Fibroblast of lung (primary cell): ENCODE data around the gene SCN8A. TPM values are rescaled to one million over a fixed set of nuclear protein-coding genes. Genes with fewer than 3 reads are reported as not detected.

Experiments used
- DNase-seq, 2 donors: peaks; one replicate each; pipeline versions ENCODE4 v3.0.0 to v3.0.0-alpha.2; 2010; ENCODE audit warnings: low read depth in 2 of 2
- H2AFZ ChIP-seq: 2 replicates; pipeline ENCODE4 v1.5.1; 2012; ENCODE audit warnings: low read length, control low read depth, inconsistent platforms
- H3K27ac ChIP-seq: 2 replicates; pipeline ENCODE4 v1.5.1; 2011; ENCODE audit warnings: low read length, control low read depth; ENCODE audit not compliant: insufficient read depth
- H3K27me3 ChIP-seq: 2 replicates; pipeline ENCODE4 v1.5.1; 2011; ENCODE audit warnings: mild to moderate bottlenecking, low read length; ENCODE audit not compliant: control insufficient read depth, insufficient read depth
- H3K36me3 ChIP-seq: 2 replicates; pipeline ENCODE4 v1.5.1; 2011; ENCODE audit warnings: low read length; ENCODE audit not compliant: control insufficient read depth, insufficient read depth
- H3K4me1 ChIP-seq: 2 replicates; pipeline ENCODE4 v1.5.1; 2011; ENCODE audit warnings: low read length; ENCODE audit not compliant: control insufficient read depth, insufficient read depth; ENCODE audit errors: extremely low read depth
- H3K4me2 ChIP-seq: 2 replicates; pipeline ENCODE4 v1.5.1; 2011; ENCODE audit warnings: low read length, control low read depth; ENCODE audit not compliant: insufficient read depth; ENCODE audit errors: extremely low read depth
- H3K4me3 ChIP-seq, 4 experiments: fragments of 200-600 bp in 1 of 4; sonication (generic) in 1 of 4; replicated peaks in 1 of 4; 2 replicates each; pipeline ENCODE4 v1.5.1; 2011 to 2016; ENCODE audit warnings: low read length in 4 of 4, low read depth in 3 of 4, mild to moderate bottlenecking in 3 of 4, control low read depth in 2 of 4, inconsistent platforms in 1 of 4, mixed read lengths in 1 of 4; ENCODE audit not compliant: insufficient read depth in 1 of 4; ENCODE audit errors: control extremely low read depth in 1 of 4
- H3K79me2 ChIP-seq: 2 replicates; pipeline ENCODE4 v1.5.1; 2012; ENCODE audit warnings: mild to moderate bottlenecking, low read length, inconsistent platforms; ENCODE audit not compliant: control insufficient read depth, insufficient read depth
- H3K9ac ChIP-seq: 2 replicates; pipeline ENCODE4 v1.5.1; 2011; ENCODE audit warnings: mild to moderate bottlenecking, low read length, control low read depth; ENCODE audit not compliant: insufficient read depth
- H3K9me3 ChIP-seq: 2 replicates; pipeline ENCODE4 v1.5.1; 2012; ENCODE audit warnings: low read depth, low read length; ENCODE audit not compliant: control insufficient read depth, insufficient read depth
- H4K20me1 ChIP-seq: 2 replicates; pipeline ENCODE4 v1.5.1; 2011; ENCODE audit warnings: low read length; ENCODE audit not compliant: control insufficient read depth, insufficient read depth; ENCODE audit errors: extremely low read depth
- EZH2 ChIP-seq: IDR thresholded peaks from 2 replicates; pipeline ENCODE4 v1.5.1; 2012; ENCODE audit warnings: low read length, control low read depth, mild to moderate bottlenecking; ENCODE audit errors: missing control alignments
- polyA plus RNA-seq, 2 donors: library from polyadenylated mRNA; depleted of rRNA in 1 of 2; stranded (reverse) in 1 of 2; unstranded in 1 of 2; fragments of >200 nt; gene quantifications; 2 replicates each; pipeline ENCODE4 v1.2.1, GENCODE V29; 2011 to 2012; ENCODE audit warnings: missing spikeins in 1 of 2
- total RNA-seq: library from RNA; depleted of rRNA; stranded (reverse); fragments of >200 nt; gene quantifications from 2 replicates; pipeline ENCODE4 v1.2.1, GENCODE V29; 2014
- TF ChIP-seq, protein P1 (sequence below), 2 donors: IDR thresholded peaks in 1 of 2; conservative IDR thresholded peaks in 1 of 2; 1 replicate in 1 of 2; 2 replicates in 1 of 2; pipeline ENCODE4 v1.5.1; 2011 to 2012; ENCODE audit warnings: low read length in 2 of 2, control low read depth in 1 of 2, inconsistent platforms in 1 of 2, low read depth in 1 of 2, mild to moderate bottlenecking in 1 of 2

Gene SCN8A
- total and polyA plus RNA-seq, 2 donors (not counting 1 experiment from before 2014, with no cell fraction given) = 12.8 to 27.2 TPM

DNA sequence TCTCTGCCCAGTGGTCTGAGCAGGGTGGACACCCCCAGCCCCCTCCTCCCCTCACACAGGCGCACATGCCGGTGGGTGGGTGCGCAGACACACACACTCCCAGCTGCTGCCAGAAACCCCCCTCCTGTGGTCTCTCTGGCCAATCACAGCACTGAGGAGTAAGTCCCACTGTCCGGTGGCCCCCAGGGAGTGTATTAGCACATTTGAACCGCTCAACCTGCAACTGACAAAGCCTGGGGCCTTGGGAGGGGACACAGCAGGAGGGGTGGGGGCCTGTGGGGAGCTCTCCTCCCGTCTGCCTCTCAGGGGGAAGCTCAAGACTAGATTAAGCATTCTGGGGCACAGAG is 245.8 kb downstream of the SCN8A start:
- Histone ChIP-seq H3K4me2 (no peak overlapping the region), H3K9me3 (no peaks in the 10 kb centered on the region), H3K27ac (no peak overlapping the region), H3K36me3 (no peaks in the 10 kb centered on the region), H2AFZ (no peak overlapping the region), H3K9ac (no peak overlapping the region), H4K20me1 (no peaks in the 10 kb centered on the region), H3K79me2 (no peaks in the 10 kb centered on the region), H3K4me3 (no peak overlapping the region), H3K4me1 (no peaks in the 10 kb centered on the region), H3K27me3 (peaks cover 48% of the 10 kb centered on the region)
- TF ChIP-seq, protein P1, sequence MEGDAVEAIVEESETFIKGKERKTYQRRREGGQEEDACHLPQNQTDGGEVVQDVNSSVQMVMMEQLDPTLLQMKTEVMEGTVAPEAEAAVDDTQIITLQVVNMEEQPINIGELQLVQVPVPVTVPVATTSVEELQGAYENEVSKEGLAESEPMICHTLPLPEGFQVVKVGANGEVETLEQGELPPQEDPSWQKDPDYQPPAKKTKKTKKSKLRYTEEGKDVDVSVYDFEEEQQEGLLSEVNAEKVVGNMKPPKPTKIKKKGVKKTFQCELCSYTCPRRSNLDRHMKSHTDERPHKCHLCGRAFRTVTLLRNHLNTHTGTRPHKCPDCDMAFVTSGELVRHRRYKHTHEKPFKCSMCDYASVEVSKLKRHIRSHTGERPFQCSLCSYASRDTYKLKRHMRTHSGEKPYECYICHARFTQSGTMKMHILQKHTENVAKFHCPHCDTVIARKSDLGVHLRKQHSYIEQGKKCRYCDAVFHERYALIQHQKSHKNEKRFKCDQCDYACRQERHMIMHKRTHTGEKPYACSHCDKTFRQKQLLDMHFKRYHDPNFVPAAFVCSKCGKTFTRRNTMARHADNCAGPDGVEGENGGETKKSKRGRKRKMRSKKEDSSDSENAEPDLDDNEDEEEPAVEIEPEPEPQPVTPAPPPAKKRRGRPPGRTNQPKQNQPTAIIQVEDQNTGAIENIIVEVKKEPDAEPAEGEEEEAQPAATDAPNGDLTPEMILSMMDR (conservative IDR thresholded peaks at IDR 0.05 in 1 of 2, IDR thresholded peaks at IDR 0.05 in 1 of 2; ENCODE audit: low read depth in 1 of 2, low read length in 2 of 2) = no peak
- TF ChIP-seq EZH2 = no peak
- DNase-seq = no peak

DNA sequence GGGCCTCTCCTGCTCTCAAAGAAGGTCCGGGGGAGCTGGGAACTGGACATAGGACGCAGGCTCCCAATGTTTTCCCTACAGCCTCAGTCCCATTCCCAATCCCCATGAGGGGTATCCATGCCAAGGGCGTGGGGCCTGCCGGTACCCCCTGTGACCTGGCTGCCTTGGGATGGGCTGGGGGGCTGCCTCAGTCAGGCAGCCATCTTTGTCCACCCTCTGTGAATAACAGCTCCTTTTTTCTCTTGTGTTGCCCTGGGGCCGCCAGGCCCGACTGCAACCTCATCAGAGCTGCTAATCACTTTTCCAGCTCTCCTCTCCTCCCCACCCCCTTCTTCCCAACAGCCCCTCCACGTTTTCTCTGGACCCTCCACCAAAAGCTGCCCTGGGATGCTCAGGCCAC is 246.3 kb downstream of the SCN8A start:
- Histone ChIP-seq H3K4me1 (no peaks in the 10 kb centered on the region), H3K4me3 (no peak overlapping the region), H3K36me3 (no peaks in the 10 kb centered on the region), H4K20me1 (no peaks in the 10 kb centered on the region), H3K27ac (no peak overlapping the region), H3K79me2 (no peaks in the 10 kb centered on the region), H3K9me3 (no peaks in the 10 kb centered on the region), H3K4me2 (no peak overlapping the region), H2AFZ (no peak overlapping the region), H3K9ac (no peak overlapping the region), H3K27me3 (peaks cover 47% of the 10 kb centered on the region)
- DNase-seq = no peak
- no peak for TF ChIP-seq EZH2
- TF ChIP-seq, protein P1 (conservative IDR thresholded peaks at IDR 0.05 in 1 of 2, IDR thresholded peaks at IDR 0.05 in 1 of 2; ENCODE audit: low read depth in 1 of 2, low read length in 2 of 2) = no peak

DNA sequence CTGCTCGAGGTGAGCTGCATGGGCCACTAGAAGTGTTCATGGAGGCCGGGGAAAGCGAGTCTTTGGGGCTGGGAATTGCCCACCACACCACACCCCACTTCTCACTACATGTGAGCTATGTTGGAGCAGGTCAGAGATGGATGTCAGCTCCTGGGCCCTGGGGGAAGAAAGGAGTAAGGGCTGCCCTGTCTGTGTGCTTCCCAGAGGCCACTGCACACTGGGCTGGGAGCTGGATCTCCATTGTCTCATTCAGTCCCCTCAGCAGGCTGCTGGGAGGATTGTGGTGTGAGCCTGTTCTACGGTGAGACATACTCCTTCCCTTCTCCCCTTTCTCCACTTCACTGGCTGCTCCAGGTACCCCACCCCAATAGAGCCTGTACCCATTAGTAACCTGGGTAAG is 247.0 kb downstream of the SCN8A start:
- no peak overlapping the region for H3K27ac ChIP-seq
- no peak overlapping the region for H2AFZ ChIP-seq
- peaks cover 47% of the 10 kb centered on the region for H3K27me3 ChIP-seq
- no peaks in the 10 kb centered on the region for H3K79me2 ChIP-seq
- H3K9ac ChIP-seq = no peak overlapping the region
- H3K9me3 ChIP-seq = no peaks in the 10 kb centered on the region
- H3K36me3 ChIP-seq = no peaks in the 10 kb centered on the region
- H3K4me2 ChIP-seq = no peak overlapping the region
- DNase-seq = no peak
- H4K20me1 ChIP-seq = no peaks in the 10 kb centered on the region
- no peak overlapping the region for H3K4me3 ChIP-seq
- no peak for TF ChIP-seq EZH2
- TF ChIP-seq, protein P1 (conservative IDR thresholded peaks at IDR 0.05 in 1 of 2, IDR thresholded peaks at IDR 0.05 in 1 of 2; ENCODE audit: low read depth in 1 of 2, low read length in 2 of 2) = no peak
- no peaks in the 10 kb centered on the region for H3K4me1 ChIP-seq
